Hepatocyte (in vitro differentiated cells): ENCODE results near the gene ZNF860.

ENCODE experiments used
- EZH2 ChIP-seq: fragments of 200-600 bp; sonication (generic); IDR thresholded peaks from 2 replicates; pipeline ENCODE4 v1.6.1; 2016; ENCODE audit warnings: antibody characterized with exemption, mild to moderate bottlenecking, borderline replicate concordance
- TF ChIP-seq, protein P1 (sequence below): fragments of 200-600 bp; sonication (generic); IDR thresholded peaks from 2 replicates; pipeline ENCODE4 v1.5.1; 2016; ENCODE audit warnings: antibody characterized with exemption, mild to moderate bottlenecking; ENCODE audit not compliant: poor library complexity

DNA sequence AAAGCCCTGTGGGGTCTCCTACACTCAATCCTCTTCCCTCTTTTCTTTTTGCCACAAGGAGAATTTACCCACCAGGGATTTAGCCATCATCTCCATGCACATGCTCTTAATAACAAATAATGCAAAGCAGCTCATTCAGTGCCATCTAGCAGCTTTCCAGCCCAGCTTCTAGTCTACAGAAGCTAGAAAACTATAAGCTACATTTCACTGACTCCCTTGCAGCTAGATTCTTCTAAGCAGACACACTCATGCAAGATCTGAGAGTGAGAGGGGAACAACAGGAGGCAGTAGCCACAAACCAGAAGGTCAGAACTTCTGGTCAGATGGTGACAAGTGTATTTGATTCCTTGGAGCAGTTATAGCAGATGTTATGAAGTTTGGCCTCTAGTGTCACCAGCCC is 26.0 kb upstream of the ZNF860 start:
- TF ChIP-seq, protein P1, sequence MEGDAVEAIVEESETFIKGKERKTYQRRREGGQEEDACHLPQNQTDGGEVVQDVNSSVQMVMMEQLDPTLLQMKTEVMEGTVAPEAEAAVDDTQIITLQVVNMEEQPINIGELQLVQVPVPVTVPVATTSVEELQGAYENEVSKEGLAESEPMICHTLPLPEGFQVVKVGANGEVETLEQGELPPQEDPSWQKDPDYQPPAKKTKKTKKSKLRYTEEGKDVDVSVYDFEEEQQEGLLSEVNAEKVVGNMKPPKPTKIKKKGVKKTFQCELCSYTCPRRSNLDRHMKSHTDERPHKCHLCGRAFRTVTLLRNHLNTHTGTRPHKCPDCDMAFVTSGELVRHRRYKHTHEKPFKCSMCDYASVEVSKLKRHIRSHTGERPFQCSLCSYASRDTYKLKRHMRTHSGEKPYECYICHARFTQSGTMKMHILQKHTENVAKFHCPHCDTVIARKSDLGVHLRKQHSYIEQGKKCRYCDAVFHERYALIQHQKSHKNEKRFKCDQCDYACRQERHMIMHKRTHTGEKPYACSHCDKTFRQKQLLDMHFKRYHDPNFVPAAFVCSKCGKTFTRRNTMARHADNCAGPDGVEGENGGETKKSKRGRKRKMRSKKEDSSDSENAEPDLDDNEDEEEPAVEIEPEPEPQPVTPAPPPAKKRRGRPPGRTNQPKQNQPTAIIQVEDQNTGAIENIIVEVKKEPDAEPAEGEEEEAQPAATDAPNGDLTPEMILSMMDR = no peak
- TF ChIP-seq EZH2 = no peak
